GM19238 (cell line): ENCODE data around the gene MYO1D.
"Not testable (repeated sequence)": the region's sequence is repeated elsewhere in the genome, so short reads cannot be mapped to it uniquely, and the experiment has no call there.

ENCODE experiments used
- DNase-seq: peaks from one replicate; pipeline ENCODE4 v3.0.0; 2011; ENCODE audit warnings: low spot score; ENCODE audit not compliant: insufficient read length

MYO1D gene

GRCh38 chr17:32859857-32860525 is 16.9 kb downstream of the MYO1D start:
- no peak for DNase-seq

GRCh38 chr17:32855620-32856019 is 21.3 kb downstream of the MYO1D start:
- DNase-seq = no peak

- no peak for DNase-seq
Measured at GRCh38 chr17:32854832-32855389, 22.0 kb downstream of the MYO1D start.

- no peak for DNase-seq
Measured at GRCh38 chr17:32854207-32854606, 22.7 kb downstream of the MYO1D start.

- DNase-seq = no peak
Measured at GRCh38 chr17:32852811-32853210, 24.1 kb downstream of the MYO1D start.

- no peak for DNase-seq
Measured at GRCh38 chr17:32849879-32850278, 27.0 kb downstream of the MYO1D start.

- no peak for DNase-seq
Measured at GRCh38 chr17:32847977-32848376, 28.9 kb downstream of the MYO1D start.

- DNase-seq = no peak
Measured at GRCh38 chr17:32846143-32846542, 30.8 kb downstream of the MYO1D start.

- DNase-seq = no peak
Measured at GRCh38 chr17:32840241-32840640, 36.7 kb downstream of the MYO1D start.

- no peak for DNase-seq
Measured at GRCh38 chr17:32836527-32836926, 40.4 kb downstream of the MYO1D start.

- DNase-seq = no peak
Measured at GRCh38 chr17:32835291-32835761, 41.6 kb downstream of the MYO1D start.

GRCh38 chr17:32834104-32834503 is 42.8 kb downstream of the MYO1D start:
- DNase-seq = no peak

- no peak for DNase-seq
Measured at GRCh38 chr17:32833526-32833925, 43.4 kb downstream of the MYO1D start.

GRCh38 chr17:32833076-32833475 is 43.8 kb downstream of the MYO1D start:
- DNase-seq = no peak

GRCh38 chr17:32831627-32832243 is 45.2 kb downstream of the MYO1D start:
- DNase-seq = no peak

GRCh38 chr17:32831223-32831622 is 45.7 kb downstream of the MYO1D start:
- no peak for DNase-seq

- DNase-seq = no peak
Measured at GRCh38 chr17:32828822-32829221, 48.1 kb downstream of the MYO1D start.

- DNase-seq = no peak
Measured at GRCh38 chr17:32827227-32827626, 49.7 kb downstream of the MYO1D start.

GRCh38 chr17:32826076-32826475 is 50.8 kb downstream of the MYO1D start:
- DNase-seq = no peak

- no peak for DNase-seq
Measured at GRCh38 chr17:32824334-32824733, 52.6 kb downstream of the MYO1D start.

GRCh38 chr17:32822996-32823395 is 53.9 kb downstream of the MYO1D start:
- DNase-seq = no peak

- DNase-seq = not testable (repeated sequence)
Measured at GRCh38 chr17:32821987-32822934, 54.7 kb downstream of the MYO1D start.
